OCI-LY3 (cell line): ENCODE data around the gene PPM1M.

ENCODE experiments used
- H2AFZ ChIP-seq: fragments of 200-600, 300-600 bp; shearing (Covaris generic); 2 replicates; pipeline ENCODE4 v1.6.0; 2014; ENCODE audit warnings: antibody characterized with exemption, low read depth, low read length
- H3K27ac ChIP-seq: fragments of 200-600, 300-600 bp; sonication (generic); 2 replicates; pipeline ENCODE4 v1.5.1; 2014; ENCODE audit warnings: mild to moderate bottlenecking, low read length, moderate library complexity, mixed read lengths
- H3K27me3 ChIP-seq: fragments of 200-600, 300-600 bp; sonication (generic); 2 replicates; pipeline ENCODE4 v1.6.1; 2014; ENCODE audit warnings: low read depth, low read length, mixed read lengths
- H3K36me3 ChIP-seq: fragments of 200-600, 300-600 bp; sonication (generic); replicated peaks from 2 replicates; pipeline ENCODE3; 2014; ENCODE audit warnings: low read depth, low read length, mixed read lengths
- H3K4me1 ChIP-seq: fragments of 300-600, 200-600 bp; sonication (generic); 2 replicates; pipeline ENCODE4 v1.6.1; 2014; ENCODE audit warnings: low read length, mixed read lengths
- H3K4me2 ChIP-seq: fragments of 200-600, 300-600 bp; sonication (generic); 2 replicates; pipeline ENCODE4 v1.6.1; 2014; ENCODE audit warnings: low read length, mixed read lengths
- H3K4me3 ChIP-seq: fragments of 300-600, 200-600 bp; sonication (generic); 2 replicates; pipeline ENCODE4 v1.5.1; 2014; ENCODE audit warnings: antibody characterized with exemption, mild to moderate bottlenecking, low read length, moderate library complexity
- H3K79me2 ChIP-seq: fragments of 300-600, 200-600 bp; shearing (Covaris generic); 2 replicates; pipeline ENCODE4 v1.6.1; 2014; ENCODE audit warnings: mild to moderate bottlenecking, low read length, mixed read lengths
- H3K9ac ChIP-seq: fragments of 300-600, 200-600 bp; shearing (Covaris generic); 2 replicates; pipeline ENCODE4 v1.6.0; 2014; ENCODE audit warnings: mild to moderate bottlenecking, low read length, moderate library complexity
- H3K9me3 ChIP-seq: fragments of 200-600, 300-600 bp; shearing (Covaris generic); 2 replicates; pipeline ENCODE4 v1.6.1; 2014; ENCODE audit warnings: low read length, mixed read lengths; ENCODE audit not compliant: insufficient read depth
- H4K20me1 ChIP-seq: fragments of 200-600, 300-600 bp; sonication (generic); 2 replicates; pipeline ENCODE4 v1.6.1; 2016; ENCODE audit warnings: low read length, mixed read lengths; ENCODE audit not compliant: insufficient read depth
- CTCF ChIP-seq: fragments of 200-600, 300-600 bp; sonication (generic); IDR thresholded peaks from 2 replicates; pipeline ENCODE4 v1.5.1; 2014; ENCODE audit warnings: antibody characterized with exemption, low read length, low read depth
- EZH2phosphoT487 ChIP-seq: fragments of 200-600 bp; shearing (Covaris generic); IDR thresholded peaks from 2 replicates; pipeline ENCODE4 v1.6.1; 2018; ENCODE audit warnings: antibody characterized with exemption, mixed run types, low read depth

The PPM1M gene

GRCh38 chr3:52293491-52294319 lies 48.1 kb downstream of the PPM1M start:
- Histone ChIP-seq H3K9ac (no peak overlapping the region), H3K36me3 (no peaks in the 10 kb centered on the region), H3K4me3 (no peak overlapping the region), H3K4me1 (peaks cover 14% of the 10 kb centered on the region), H3K9me3 (no peaks in the 10 kb centered on the region), H3K27me3 (no peaks in the 10 kb centered on the region), H3K27ac (no peak overlapping the region), H2AFZ (no peak overlapping the region), H4K20me1 (no peaks in the 10 kb centered on the region), H3K79me2 (no peaks in the 10 kb centered on the region), H3K4me2 (no peak overlapping the region)
- TF ChIP-seq EZH2phosphoT487 (no peak), CTCF (no peak)

- no peaks in the 10 kb centered on the region for H3K27me3 ChIP-seq
- no peak overlapping the region for H3K4me2 ChIP-seq
- no peaks in the 10 kb centered on the region for H3K9me3 ChIP-seq
- H3K36me3 ChIP-seq, result no peaks in the 10 kb centered on the region
- no peak overlapping the region for H2AFZ ChIP-seq
- peaks cover 13% of the 10 kb centered on the region for H3K4me1 ChIP-seq
- H4K20me1 ChIP-seq, result no peaks in the 10 kb centered on the region
- H3K27ac ChIP-seq, result no peak overlapping the region
- H3K9ac ChIP-seq, result no peak overlapping the region
- no peaks in the 10 kb centered on the region for H3K79me2 ChIP-seq
- H3K4me3 ChIP-seq, result no peak overlapping the region
- TF ChIP-seq EZH2phosphoT487 (no peak), CTCF (no peak)
Measured at GRCh38 chr3:52294320-52295150, 49.0 kb downstream of the PPM1M start.

- TF ChIP-seq EZH2phosphoT487 (no peak), CTCF (no peak)
Measured at GRCh38 chr3:52295671-52296208, 50.2 kb downstream of the PPM1M start.

More at GRCh38 chr3:52295671-52296208, 50.2 kb downstream of the PPM1M start:
- no peaks in the 10 kb centered on the region for H3K36me3 ChIP-seq
- H3K9me3 ChIP-seq, result no peaks in the 10 kb centered on the region
- no peak overlapping the region for H3K9ac ChIP-seq
- no peak overlapping the region for H3K27ac ChIP-seq
- H3K79me2 ChIP-seq, result no peaks in the 10 kb centered on the region
- no peak overlapping the region for H3K4me2 ChIP-seq
- no peaks in the 10 kb centered on the region for H3K27me3 ChIP-seq
- H2AFZ ChIP-seq, result no peak overlapping the region
- H4K20me1 ChIP-seq, result no peaks in the 10 kb centered on the region
- peaks cover 25% of the 10 kb centered on the region for H3K4me1 ChIP-seq
- H3K4me3 ChIP-seq, result no peak overlapping the region
